ENCODE results near the gene IRAK1.
"Not testable (repeated sequence)": the region's sequence is repeated elsewhere in the genome, so short reads cannot be mapped to it uniquely, and the experiment has no call there.

Gene IRAK1

GRCh38 chrX:153993978-153994377 lies 25.7 kb downstream of the IRAK1 start:
- DNase-seq: no peak

- DNase-seq: no peak
Measured at GRCh38 chrX:153993079-153993478, 26.6 kb downstream of the IRAK1 start.

- no peak for DNase-seq
Measured at GRCh38 chrX:153992180-153992579, 27.5 kb downstream of the IRAK1 start.

GRCh38 chrX:153991013-153991580 lies 28.6 kb downstream of the IRAK1 start:
- no peak for DNase-seq

GRCh38 chrX:153989973-153990655 lies 29.6 kb downstream of the IRAK1 start:
- no peak for DNase-seq

- DNase-seq: no peak
Measured at GRCh38 chrX:153988493-153988892, 31.2 kb downstream of the IRAK1 start.

- DNase-seq: no peak
Measured at GRCh38 chrX:153984351-153985178, 35.1 kb downstream of the IRAK1 start.

GRCh38 chrX:153983321-153983801 lies 36.3 kb downstream of the IRAK1 start:
- peak; percentile 81 for DNase-seq

- DNase-seq: peak; percentile 67
Measured at GRCh38 chrX:153981771-153982533, 37.8 kb downstream of the IRAK1 start.

GRCh38 chrX:153981231-153981630 lies 38.5 kb downstream of the IRAK1 start:
- DNase-seq: no peak

- DNase-seq: not testable (repeated sequence)
Measured at GRCh38 chrX:153980394-153980793, 39.3 kb downstream of the IRAK1 start.

GRCh38 chrX:153974726-153975286 lies 44.9 kb downstream of the IRAK1 start:
- DNase-seq: no peak

- peak; percentile 40 for DNase-seq
Measured at GRCh38 chrX:153974003-153974725, 45.5 kb downstream of the IRAK1 start.

- no peak for DNase-seq
Measured at GRCh38 chrX:153973127-153974002, 46.3 kb downstream of the IRAK1 start.

GRCh38 chrX:153972368-153973126 lies 47.2 kb downstream of the IRAK1 start, which contains the start of gene TMEM187:
TSS of gene TMEM187 (plus strand) at chrX:153972754. CDS start at chrX:153982063, 9,309 bp downstream.
- DNase-seq: peak; percentile 86

GRCh38 chrX:153971450-153972367 lies 48.0 kb downstream of the IRAK1 start, which contains the start of gene HCFC1:
TSS of gene HCFC1 (minus strand) at chrX:153971818. CDS start at chrX:153970840, 978 bp downstream.
- DNase-seq: peak; percentile 90

- peak; percentile 86 for DNase-seq
Measured at GRCh38 chrX:153971124-153971449, 48.6 kb downstream of the IRAK1 start.

- DNase-seq: no peak
Measured at GRCh38 chrX:153970357-153971123, 49.2 kb downstream of the IRAK1 start.

Data from inflammatory macrophage treated with lipopolysaccharide for 4 hours (primary cell).